Measurements from ENCODE around the gene PREX1. TPM values are rescaled to one million over a fixed set of nuclear protein-coding genes. Genes with fewer than 3 reads are reported as not detected.

PREX1 gene
- total and polyA plus RNA-seq, 2 experiments from 2014 or later = 4.5 to 12.5 TPM

DNA sequence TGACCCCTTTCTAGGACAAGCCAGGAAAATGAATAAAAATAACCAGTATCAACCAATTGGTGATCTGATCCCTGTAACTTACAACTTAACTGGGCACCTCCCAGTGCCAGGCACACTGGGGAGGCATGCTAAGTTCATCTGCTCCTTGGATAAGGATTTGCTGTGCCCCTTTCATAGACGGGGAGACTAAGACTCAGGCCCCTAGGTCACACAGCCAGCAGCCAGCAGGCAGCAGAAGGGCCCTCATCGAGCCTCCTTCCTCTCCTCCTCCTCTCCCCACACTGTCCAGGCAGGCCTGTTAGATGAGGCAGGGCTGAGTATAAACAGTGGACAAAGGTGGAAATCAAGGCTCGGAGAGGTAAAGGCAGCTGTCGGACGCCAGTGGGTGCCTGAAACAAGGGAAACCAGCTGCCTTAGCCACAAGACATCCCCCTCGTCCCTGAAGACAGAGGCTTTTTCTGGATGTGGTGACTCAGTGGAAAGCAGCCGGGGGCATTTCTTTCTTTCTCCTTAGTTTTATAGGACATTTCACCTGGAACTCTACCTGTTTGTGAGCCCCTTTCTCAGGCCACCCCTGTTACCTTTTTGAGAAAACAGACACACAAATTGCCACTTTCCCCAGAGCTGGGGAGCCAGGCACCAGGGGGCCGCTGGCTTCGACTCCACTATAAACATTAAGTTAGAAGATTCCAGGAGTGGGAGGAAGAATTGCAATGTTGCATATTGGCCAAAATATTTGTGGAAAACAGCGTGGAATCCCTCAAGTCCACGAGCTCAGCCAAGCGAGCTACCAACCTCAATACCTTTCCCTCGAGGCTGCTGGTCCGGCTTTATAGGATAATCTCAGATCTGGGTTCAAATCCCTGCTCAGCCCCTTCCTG is 166.0 kb downstream of the PREX1 start:
- DNase-seq (ENCODE audit: low read depth in 1 of 2, low spot score in 1 of 2) = no peak
- no peak overlapping the region for H3K27ac ChIP-seq
- H3K27me3 ChIP-seq = no peaks in the 10 kb centered on the region
- H3K4me1 ChIP-seq (ENCODE audit: low read depth) = peaks cover 5% of the 10 kb centered on the region
- TF ChIP-seq, protein P1, sequence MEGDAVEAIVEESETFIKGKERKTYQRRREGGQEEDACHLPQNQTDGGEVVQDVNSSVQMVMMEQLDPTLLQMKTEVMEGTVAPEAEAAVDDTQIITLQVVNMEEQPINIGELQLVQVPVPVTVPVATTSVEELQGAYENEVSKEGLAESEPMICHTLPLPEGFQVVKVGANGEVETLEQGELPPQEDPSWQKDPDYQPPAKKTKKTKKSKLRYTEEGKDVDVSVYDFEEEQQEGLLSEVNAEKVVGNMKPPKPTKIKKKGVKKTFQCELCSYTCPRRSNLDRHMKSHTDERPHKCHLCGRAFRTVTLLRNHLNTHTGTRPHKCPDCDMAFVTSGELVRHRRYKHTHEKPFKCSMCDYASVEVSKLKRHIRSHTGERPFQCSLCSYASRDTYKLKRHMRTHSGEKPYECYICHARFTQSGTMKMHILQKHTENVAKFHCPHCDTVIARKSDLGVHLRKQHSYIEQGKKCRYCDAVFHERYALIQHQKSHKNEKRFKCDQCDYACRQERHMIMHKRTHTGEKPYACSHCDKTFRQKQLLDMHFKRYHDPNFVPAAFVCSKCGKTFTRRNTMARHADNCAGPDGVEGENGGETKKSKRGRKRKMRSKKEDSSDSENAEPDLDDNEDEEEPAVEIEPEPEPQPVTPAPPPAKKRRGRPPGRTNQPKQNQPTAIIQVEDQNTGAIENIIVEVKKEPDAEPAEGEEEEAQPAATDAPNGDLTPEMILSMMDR (IDR thresholded peaks at IDR 0.05; ENCODE audit: low read depth, low read length) = no peak
- H3K4me3 ChIP-seq = no peak overlapping the region
- no peaks in the 10 kb centered on the region for H3K9me3 ChIP-seq (ENCODE audit: low read depth)
- H3K36me3 ChIP-seq = no peaks in the 10 kb centered on the region

DNA sequence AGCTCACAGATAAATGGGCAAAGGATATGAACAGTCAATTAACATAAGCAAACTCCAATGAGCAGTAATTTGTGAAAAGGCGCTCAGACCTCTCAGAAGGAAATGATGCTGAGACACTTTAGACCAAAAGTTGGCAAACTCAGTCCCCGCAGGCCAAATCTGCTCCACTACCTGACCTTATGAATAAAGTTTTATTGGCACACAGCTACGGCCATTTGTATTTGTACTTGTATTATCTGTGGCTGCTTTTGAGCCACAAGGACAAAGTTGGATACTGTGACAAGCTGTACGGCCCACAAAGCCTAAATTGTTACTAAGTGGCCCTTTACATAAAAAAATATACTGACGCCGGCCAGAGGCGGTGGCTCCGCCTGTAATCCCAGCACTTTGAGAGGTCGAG is 167.0 kb downstream of the PREX1 start:
- H3K9me3 ChIP-seq (ENCODE audit: low read depth) = no peaks in the 10 kb centered on the region
- H3K4me3 ChIP-seq = no peak overlapping the region
- DNase-seq (ENCODE audit: low read depth in 1 of 2, low spot score in 1 of 2) = no peak
- no peaks in the 10 kb centered on the region for H3K36me3 ChIP-seq
- no peak overlapping the region for H3K27ac ChIP-seq
- H3K4me1 ChIP-seq (ENCODE audit: low read depth) = peaks cover 5% of the 10 kb centered on the region
- no peaks in the 10 kb centered on the region for H3K27me3 ChIP-seq
- TF ChIP-seq, protein P1 (IDR thresholded peaks at IDR 0.05; ENCODE audit: low read depth, low read length) = no peak

DNA sequence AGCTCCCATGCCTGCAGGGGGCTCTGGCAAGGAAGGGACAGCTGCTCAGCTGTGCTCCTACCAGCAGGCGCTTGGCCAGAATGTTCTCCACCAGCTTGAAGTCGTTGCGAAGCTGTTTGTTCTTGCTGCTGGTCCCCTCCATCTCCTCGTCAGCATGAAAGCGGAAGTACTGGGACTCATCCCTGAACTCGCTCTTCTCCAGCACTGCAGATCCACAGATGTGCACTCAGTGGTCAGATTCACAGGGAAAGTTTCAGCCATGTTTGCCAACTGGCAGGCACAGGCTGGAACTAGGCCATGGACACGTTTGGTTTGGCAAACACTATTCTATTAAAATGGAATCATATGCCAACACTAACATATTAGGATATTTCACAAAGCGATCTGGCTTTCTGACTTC is 167.9 kb downstream of the PREX1 start:
- H3K9me3 ChIP-seq (ENCODE audit: low read depth) = no peaks in the 10 kb centered on the region
- H3K4me1 ChIP-seq (ENCODE audit: low read depth) = peaks cover 5% of the 10 kb centered on the region
- no peaks in the 10 kb centered on the region for H3K27me3 ChIP-seq
- no peak overlapping the region for H3K27ac ChIP-seq
- H3K4me3 ChIP-seq = no peak overlapping the region
- peaks cover 4% of the 10 kb centered on the region for H3K36me3 ChIP-seq
- TF ChIP-seq, protein P1 (IDR thresholded peaks at IDR 0.05; ENCODE audit: low read depth, low read length) = no peak
- no peak for DNase-seq (ENCODE audit: low read depth in 1 of 2, low spot score in 1 of 2)

DNA sequence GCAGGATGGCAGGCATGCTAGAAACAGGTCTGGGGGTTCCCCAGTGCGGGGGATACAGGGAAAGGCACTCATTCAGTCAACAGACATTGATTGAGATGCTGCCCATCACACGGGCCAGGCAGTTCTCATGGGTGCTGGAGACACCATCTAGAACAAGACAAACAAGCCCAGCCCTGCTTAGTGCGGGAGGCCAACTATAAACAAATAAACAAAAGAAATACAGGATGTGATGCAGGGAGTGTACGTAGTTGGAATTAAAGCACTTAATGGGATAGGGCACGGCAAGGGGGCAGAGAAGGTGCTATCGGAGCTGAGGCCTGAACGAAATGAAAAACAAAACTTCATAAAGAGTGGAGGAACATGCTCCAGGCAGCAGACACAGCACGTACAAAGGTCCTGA is 169.3 kb downstream of the PREX1 start:
- H3K4me3 ChIP-seq = no peak overlapping the region
- H3K9me3 ChIP-seq (ENCODE audit: low read depth) = no peaks in the 10 kb centered on the region
- no peak overlapping the region for H3K27ac ChIP-seq
- H3K4me1 ChIP-seq (ENCODE audit: low read depth) = peaks cover 5% of the 10 kb centered on the region
- no peaks in the 10 kb centered on the region for H3K27me3 ChIP-seq
- DNase-seq (ENCODE audit: low read depth in 1 of 2, low spot score in 1 of 2) = no peak
- peaks cover 6% of the 10 kb centered on the region for H3K36me3 ChIP-seq
- TF ChIP-seq, protein P1 (IDR thresholded peaks at IDR 0.05; ENCODE audit: low read depth, low read length) = no peak

DNA sequence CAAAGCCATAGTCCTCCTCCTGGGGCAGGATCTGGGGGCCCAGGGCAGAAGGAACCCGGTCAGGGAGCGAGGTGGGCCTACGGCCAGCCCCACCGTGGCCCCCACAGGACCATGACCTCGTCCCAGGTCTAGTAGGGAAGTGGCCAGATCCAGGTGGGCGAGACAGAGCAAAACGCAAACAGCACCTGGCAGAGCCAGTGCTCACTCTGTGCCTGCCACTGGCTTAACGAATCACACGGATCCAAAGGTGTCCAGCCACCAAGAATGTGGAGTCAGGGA is 169.7 kb downstream of the PREX1 start:
- Histone ChIP-seq H3K27me3 (no peaks in the 10 kb centered on the region), H3K36me3 (peaks cover 6% of the 10 kb centered on the region), H3K9me3 (ENCODE audit: low read depth) (no peaks in the 10 kb centered on the region), H3K4me1 (ENCODE audit: low read depth) (peaks cover 5% of the 10 kb centered on the region), H3K27ac (no peak overlapping the region), H3K4me3 (no peak overlapping the region)
- no peak for DNase-seq (ENCODE audit: low read depth in 1 of 2, low spot score in 1 of 2)
- TF ChIP-seq, protein P1 (IDR thresholded peaks at IDR 0.05; ENCODE audit: low read depth, low read length) = no peak

Measured in cardiac muscle cell (in vitro differentiated cells and primary cell).